ENCODE data around the gene NRDE2. TPM values are rescaled to one million over a fixed set of nuclear protein-coding genes. Genes with fewer than 3 reads are reported as not detected.
A peak's percentile ranks its signal among the peaks of the same experiment; 100 is the strongest.

Gene NRDE2
- total and polyA plus RNA-seq, 2 experiments from 2014 or later, result 7.9 to 13.1 TPM

GRCh38 chr14:90274808-90275457 lies 56.8 kb downstream of the NRDE2 start:
- Histone ChIP-seq H3K27ac (no peak overlapping the region), H3K36me3 (peaks cover 34% of the 10 kb centered on the region), H3K27me3 (no peaks in the 10 kb centered on the region), H3K4me3 (no peak overlapping the region), H3K4me1 (ENCODE audit: low read depth) (no peaks in the 10 kb centered on the region), H3K9me3 (ENCODE audit: low read depth) (no peaks in the 10 kb centered on the region)
- TF ChIP-seq CTCF (IDR thresholded peaks at IDR 0.05; ENCODE audit: low read depth, low read length), result no peak
- DNase-seq (ENCODE audit: low read depth in 1 of 2, low spot score in 1 of 2), result peak in 1 of 2 donors; percentile 79

GRCh38 chr14:90274019-90274418 lies 57.7 kb downstream of the NRDE2 start:
- no peaks in the 10 kb centered on the region for H3K4me1 ChIP-seq (ENCODE audit: low read depth)
- no peaks in the 10 kb centered on the region for H3K27me3 ChIP-seq
- H3K27ac ChIP-seq, result no peak overlapping the region
- H3K4me3 ChIP-seq, result no peak overlapping the region
- H3K9me3 ChIP-seq (ENCODE audit: low read depth), result no peaks in the 10 kb centered on the region
- no peak for DNase-seq (ENCODE audit: low read depth in 1 of 2, low spot score in 1 of 2)
- H3K36me3 ChIP-seq, result peaks cover 37% of the 10 kb centered on the region
- no peak for TF ChIP-seq CTCF (IDR thresholded peaks at IDR 0.05; ENCODE audit: low read depth, low read length)

GRCh38 chr14:90273532-90273931 lies 58.2 kb downstream of the NRDE2 start:
- Histone ChIP-seq H3K27ac (no peak overlapping the region), H3K36me3 (peaks cover 39% of the 10 kb centered on the region)
- no peak for TF ChIP-seq CTCF (IDR thresholded peaks at IDR 0.05; ENCODE audit: low read depth, low read length)

GRCh38 chr14:90272523-90272922 lies 59.2 kb downstream of the NRDE2 start:
- H3K36me3 ChIP-seq, result peaks cover 43% of the 10 kb centered on the region
- TF ChIP-seq CTCF (IDR thresholded peaks at IDR 0.05; ENCODE audit: low read depth, low read length), result no peak
- peak in 1 of 2 donors; percentile 19 for DNase-seq (ENCODE audit: low read depth in 1 of 2, low spot score in 1 of 2)
- no peaks in the 10 kb centered on the region for H3K4me1 ChIP-seq (ENCODE audit: low read depth)
- H3K27ac ChIP-seq, result no peak overlapping the region
- no peaks in the 10 kb centered on the region for H3K27me3 ChIP-seq
- no peak overlapping the region for H3K4me3 ChIP-seq
- no peaks in the 10 kb centered on the region for H3K9me3 ChIP-seq (ENCODE audit: low read depth)

More at GRCh38 chr14:90273532-90273931, 58.2 kb downstream of the NRDE2 start:
- Histone ChIP-seq H3K27me3 (no peaks in the 10 kb centered on the region), H3K9me3 (ENCODE audit: low read depth) (no peaks in the 10 kb centered on the region), H3K4me1 (ENCODE audit: low read depth) (no peaks in the 10 kb centered on the region), H3K4me3 (no peak overlapping the region)
- no peak for DNase-seq (ENCODE audit: low read depth in 1 of 2, low spot score in 1 of 2)

GRCh38 chr14:90268420-90268819 lies 63.3 kb downstream of the NRDE2 start:
- no peaks in the 10 kb centered on the region for H3K4me1 ChIP-seq (ENCODE audit: low read depth)
- TF ChIP-seq CTCF (IDR thresholded peaks at IDR 0.05; ENCODE audit: low read depth, low read length), result no peak
- peaks cover 75% of the 10 kb centered on the region for H3K36me3 ChIP-seq

More at GRCh38 chr14:90268420-90268819, 63.3 kb downstream of the NRDE2 start:
- H3K4me3 ChIP-seq, result no peak overlapping the region
- no peak overlapping the region for H3K27ac ChIP-seq
- no peaks in the 10 kb centered on the region for H3K9me3 ChIP-seq (ENCODE audit: low read depth)
- H3K27me3 ChIP-seq, result no peaks in the 10 kb centered on the region
- DNase-seq (ENCODE audit: low read depth in 1 of 2, low spot score in 1 of 2), result no peak
